ENCODE data around the gene MEGF11.

- TF ChIP-seq, protein P1, sequence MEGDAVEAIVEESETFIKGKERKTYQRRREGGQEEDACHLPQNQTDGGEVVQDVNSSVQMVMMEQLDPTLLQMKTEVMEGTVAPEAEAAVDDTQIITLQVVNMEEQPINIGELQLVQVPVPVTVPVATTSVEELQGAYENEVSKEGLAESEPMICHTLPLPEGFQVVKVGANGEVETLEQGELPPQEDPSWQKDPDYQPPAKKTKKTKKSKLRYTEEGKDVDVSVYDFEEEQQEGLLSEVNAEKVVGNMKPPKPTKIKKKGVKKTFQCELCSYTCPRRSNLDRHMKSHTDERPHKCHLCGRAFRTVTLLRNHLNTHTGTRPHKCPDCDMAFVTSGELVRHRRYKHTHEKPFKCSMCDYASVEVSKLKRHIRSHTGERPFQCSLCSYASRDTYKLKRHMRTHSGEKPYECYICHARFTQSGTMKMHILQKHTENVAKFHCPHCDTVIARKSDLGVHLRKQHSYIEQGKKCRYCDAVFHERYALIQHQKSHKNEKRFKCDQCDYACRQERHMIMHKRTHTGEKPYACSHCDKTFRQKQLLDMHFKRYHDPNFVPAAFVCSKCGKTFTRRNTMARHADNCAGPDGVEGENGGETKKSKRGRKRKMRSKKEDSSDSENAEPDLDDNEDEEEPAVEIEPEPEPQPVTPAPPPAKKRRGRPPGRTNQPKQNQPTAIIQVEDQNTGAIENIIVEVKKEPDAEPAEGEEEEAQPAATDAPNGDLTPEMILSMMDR (IDR thresholded peaks at IDR 0.05) = no peak
- TF ChIP-seq POLR2A (IDR thresholded peaks at IDR 0.05) = no peak
Measured at GRCh38 chr15:66186049-66186825, 67.3 kb downstream of the MEGF11 start.
